NCI-H69 (cell line): ENCODE data around the gene BRD1.
"Not testable (repeated sequence)": the region's sequence is repeated elsewhere in the genome, so short reads cannot be mapped to it uniquely, and the experiment has no call there.

ENCODE experiments used
- DNase-seq: peaks from one replicate; lab custom pipeline; 2025; lab: John Stamatoyannopoulos, UW

Gene BRD1

DNA sequence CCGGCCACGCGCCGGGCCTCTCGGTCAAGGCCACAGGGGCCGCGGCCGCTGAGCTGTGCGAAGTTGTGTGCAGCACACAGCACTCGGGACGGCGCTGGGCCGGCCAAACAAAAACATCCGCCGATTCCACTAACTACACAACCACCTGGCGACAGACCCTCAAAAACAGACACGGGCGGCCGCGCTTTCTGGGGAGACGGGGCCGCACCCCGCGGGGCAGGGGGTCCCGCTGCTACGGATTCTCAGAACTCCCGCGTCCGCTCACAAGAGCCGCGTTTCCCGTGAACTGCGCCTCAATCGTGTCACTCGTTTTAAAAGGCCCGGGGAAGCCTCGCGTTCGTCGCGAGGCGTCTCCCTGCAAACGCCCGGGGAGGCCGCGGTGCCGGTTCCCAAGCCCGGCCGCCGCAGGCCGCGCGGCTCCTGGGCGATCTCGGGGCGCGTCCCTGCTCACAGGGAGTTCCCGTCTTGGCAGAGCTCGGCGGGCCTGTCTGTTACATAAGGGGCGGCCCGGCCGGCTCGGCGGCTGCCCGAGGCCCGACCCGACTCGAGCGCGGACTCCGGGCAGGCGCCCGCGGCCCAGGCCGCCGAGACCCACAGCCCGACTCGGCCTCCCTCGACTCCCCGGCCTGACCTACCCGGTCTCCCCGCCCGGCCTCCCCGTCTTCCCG lies 936 bp downstream of the BRD1 start:
- DNase-seq: peak; percentile 66

DNA sequence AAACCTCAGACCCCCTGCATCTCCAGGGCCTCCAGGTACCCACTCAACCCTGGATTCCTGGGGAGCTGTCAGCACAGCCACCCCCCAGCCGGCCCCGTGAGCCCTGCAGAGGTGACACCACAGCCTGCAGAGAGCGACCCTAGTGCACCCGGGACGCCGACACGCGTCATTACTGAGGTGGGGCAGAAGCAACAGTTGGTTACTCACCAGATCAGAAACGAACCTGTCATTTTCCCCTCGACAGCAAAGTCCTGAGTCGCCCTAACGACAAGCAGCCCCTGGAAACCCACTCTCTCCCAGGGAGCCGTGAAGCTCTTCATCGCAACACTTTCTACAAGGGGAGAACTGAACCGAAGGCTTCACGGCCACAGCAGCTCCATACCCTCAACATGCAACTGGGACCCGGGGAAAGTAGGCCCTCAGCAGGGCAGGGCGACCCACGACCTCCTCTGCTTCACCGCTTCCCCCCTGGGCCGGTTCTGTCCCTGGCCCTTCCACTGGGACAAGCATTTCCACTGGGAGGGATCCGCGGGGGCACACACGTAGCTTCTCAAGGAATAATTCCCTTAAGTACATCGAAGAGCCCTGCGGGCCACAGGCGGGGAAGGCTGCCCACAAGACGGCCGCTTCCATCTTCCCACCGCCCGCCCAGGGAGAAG lies 1.6 kb downstream of the BRD1 start:
- DNase-seq: peak; percentile 32

DNA sequence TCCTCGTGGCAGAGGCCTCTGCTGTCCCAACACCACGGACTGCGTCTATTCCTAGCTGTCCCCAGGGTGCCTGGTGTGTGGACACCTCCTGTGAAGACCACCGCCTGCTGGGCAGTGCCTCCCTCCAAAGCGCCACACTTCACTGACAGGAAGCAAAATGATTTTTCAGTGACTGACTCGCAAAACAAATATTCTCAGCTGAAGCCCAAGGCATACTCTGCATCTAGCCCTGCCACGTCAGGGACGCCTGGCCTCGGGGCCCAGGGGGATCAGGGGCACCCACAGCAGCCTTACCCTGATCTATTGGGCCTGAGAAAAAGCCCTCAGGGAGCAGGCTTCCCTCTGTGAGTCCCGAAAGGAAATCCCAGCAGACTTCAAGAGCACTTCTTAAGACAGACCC lies 2.2 kb downstream of the BRD1 start:
- peak; percentile 17 for DNase-seq

DNA sequence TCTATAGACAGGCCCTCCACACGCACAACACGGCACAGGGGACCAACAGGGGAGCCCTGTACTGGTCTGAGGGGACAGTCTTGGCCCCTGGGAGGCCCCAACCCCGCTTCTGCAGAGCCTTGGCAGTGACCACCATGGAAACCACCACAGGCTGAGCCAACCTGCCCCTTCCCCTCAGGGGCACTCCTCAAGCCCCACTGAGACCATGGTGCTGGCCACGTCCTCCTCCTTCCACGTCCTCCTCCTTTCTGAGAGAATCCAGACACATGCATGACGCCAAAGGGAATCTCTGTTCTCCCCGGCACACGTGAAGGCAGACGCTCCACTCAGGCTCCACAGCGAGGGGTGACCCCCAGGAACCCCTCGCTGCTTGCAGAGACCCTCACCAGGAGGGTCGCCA lies 2.7 kb downstream of the BRD1 start:
- no peak for DNase-seq

DNA sequence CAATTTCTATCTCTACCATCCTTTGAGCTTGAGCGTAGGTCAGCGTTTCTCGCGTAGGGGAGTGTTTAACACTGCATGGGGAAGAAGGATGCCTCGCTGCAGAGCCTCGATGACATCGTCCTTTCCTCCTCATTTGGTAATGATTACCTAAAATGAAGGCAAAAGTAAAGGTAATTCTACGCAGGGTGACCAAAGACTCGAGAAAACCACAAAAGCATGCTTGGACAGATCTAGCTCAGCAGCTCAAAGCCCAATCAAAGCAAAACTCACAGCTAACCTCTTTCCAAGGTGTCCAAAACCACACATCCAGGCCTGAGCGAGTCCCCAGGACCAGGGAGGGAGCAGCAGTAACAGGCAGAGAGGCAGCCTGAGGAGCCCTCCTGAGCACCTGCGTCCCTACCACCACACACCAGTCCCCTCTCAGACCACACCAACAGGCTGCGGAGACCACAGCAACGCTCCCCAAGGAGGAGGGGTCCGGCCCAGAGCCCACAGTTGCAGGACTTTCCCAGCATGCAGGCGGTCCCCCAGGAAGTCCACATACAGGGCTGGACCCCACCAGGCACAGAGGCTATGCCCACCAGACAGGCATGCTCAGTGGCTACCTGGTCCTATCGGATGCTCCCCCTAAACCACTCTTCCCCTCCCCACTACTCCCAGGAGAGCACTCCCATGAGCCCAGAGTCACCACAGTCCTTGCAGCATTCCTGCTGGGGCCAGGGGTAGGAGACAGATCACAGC lies 3.3 kb downstream of the BRD1 start:
- no peak for DNase-seq

DNA sequence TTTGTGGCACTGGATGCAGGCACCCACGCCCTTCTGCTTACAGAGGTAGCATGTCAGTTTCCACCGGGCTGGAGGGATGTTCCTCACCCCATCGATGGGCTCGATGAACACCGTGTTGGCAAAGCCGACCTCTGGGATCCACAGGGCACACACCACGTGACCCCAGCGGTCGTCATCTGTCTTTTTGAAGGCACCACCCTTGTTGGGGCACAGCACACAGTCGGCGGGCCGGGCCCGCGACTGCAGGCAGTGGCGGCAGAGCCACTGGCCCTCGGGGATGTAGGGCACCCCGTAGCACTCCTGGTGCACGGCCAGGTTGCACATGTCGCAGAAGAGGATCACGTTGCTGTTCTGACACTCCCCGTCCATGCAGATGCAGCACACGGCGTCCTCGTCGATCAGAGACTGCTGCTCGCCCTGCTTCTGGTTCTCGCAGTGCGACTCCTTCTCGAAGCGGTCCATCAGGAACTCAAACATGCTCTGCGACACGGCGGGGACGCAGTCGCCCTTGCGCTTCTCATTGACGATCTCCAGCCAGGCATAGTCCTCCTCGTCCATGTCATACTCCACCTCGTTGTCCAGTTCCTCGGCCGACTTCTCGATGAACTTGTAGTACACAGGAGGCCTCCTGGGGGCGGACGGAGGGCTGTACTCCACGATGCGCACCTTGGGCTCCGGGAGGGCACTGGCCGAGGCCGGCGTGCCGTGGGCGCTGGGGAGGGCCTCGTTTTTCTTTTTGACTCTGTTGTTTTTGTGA lies 4.2 kb downstream of the BRD1 start:
- no peak for DNase-seq

DNA sequence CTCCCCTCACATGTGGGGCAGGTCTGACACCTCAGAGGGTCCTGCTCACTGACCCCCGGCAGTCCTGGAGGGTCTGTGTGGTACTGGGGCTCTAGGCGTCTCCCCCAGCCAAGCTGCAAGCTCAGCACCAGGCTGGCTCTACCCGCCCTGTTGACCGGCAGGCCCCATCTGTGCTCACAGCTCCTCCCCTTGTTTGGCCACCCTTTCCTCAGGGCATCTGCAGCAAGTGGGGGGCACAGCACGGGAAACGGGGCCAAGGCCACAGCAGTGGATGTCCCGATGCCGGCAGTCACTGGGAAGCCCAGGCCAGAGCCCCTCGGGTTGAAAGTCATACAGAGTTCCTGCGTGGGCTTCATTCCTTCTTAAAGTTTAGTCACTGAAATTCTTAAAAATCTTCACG lies 5.9 kb downstream of the BRD1 start:
- DNase-seq: not testable (repeated sequence)

DNA sequence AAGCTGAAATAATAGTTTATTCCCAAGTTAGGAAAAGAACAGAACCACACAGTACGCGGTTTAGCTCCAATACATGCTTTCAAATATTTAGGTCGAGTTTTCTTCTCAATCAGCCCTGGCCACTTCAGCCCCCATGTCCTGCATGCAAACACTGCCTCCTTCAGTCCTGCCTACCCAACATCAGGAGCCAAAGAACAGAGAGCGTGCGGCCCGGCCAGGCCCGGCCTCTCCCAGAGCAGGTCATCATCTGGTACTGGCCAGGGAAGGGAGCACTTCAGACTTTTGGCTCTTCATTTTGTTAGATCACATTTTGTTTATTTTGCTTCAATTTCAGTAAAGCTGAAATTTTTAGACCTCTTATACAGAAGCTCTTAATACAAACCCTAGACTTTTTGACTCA lies 6.7 kb downstream of the BRD1 start:
- DNase-seq: no peak

DNA sequence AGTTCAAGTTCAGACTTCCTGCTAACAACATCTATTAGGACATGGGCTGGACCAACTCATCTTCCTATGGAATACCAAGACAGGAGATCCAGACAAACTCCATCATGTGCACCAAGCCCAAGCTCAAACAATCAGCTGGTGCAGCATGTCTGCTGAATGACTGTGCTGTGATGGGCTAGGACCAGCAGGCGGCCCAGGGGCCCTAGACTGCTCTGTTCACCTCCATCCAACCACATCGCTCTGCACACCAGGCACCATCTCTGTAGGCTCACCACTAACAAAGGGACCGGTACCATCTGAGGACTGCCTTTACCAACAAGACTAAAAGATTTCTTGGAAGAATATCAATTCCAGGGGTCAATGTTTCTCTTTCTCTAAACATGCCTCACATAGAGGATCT lies 10.3 kb downstream of the BRD1 start:
- no peak for DNase-seq

DNA sequence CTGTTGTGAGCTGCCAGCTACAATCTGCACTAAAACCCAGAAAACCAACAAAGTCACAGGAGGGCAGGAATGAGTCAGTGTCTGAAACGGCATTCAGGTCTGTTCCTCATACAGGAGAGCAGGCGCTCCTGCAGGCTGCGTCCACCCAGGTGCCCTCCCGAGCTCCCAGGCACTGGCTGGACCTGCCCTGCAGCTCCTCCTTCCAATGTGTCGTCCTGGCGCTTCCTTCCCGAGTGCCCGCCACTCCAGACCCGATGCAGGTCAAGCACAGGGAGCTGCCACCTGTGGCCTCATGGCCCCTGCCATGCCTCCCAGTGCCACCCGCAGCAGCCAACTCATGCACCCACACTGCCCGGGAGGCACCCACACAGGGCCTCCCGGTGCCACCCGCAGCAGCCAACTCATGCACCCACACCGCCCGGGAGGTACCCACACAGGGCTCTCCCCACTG lies 12.0 kb downstream of the BRD1 start:
- DNase-seq: no peak

DNA sequence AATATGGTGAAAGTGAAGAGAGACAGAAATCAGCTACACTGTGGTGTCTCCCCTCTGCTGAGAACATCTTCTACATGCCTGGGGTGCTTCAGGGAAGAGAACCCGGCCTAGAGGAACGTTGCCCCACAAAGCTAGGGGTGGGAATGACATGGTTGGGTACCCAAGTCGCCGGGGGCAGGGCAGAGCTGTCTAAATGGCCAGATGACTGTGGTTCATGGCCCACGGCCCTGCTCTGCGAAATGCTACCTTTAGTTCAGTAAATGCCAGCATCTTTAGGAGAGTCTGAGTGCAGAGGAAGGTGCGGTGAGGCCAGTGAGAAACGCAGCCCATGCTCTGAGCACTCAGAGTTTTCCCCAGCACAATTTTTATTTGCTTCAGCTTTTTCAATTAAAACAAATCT lies 12.8 kb downstream of the BRD1 start:
- DNase-seq: no peak

DNA sequence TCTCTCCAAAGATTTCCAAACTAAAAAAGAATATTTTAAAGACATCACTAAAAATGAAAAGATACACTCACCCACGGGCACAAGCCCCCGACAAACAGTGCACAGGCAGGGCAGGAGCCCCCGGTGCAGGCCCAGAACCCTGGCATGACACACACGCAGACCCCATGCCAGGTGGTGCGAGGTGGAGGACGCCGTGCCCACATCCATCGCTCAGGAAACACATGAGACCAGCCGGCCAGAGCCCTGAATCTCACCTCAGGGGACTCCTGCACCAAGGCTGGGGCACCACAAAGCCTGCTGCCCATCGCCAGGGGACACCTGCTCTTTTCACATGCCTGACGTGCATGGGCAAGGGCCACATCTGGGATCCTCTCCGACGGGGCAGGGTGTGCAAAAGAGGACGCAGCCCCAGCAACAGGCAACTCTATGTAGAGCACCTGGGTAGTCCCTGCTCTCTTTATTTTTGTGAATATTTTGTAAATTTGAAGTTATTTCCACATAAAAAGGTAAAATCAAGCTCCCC lies 13.4 kb downstream of the BRD1 start:
- DNase-seq: no peak

DNA sequence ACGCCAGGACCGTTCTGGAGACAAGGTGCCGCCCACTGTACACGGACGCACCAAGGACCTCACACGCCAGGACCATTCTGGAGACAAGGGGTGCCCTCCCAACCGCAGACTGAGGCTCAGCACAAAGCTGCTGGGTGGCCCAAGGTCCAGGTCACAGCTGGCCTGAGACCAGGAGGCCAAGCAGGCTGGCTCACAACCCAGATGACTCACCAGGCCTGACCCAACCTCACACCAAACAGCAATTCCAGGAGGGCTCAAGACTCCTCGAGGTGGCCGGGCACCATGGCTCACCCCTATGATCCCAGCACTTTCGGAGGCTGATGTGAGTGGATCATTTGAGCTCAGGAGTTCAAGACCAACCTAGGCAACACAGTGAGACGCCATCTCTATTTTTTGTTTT lies 14.8 kb downstream of the BRD1 start:
- DNase-seq: no peak

DNA sequence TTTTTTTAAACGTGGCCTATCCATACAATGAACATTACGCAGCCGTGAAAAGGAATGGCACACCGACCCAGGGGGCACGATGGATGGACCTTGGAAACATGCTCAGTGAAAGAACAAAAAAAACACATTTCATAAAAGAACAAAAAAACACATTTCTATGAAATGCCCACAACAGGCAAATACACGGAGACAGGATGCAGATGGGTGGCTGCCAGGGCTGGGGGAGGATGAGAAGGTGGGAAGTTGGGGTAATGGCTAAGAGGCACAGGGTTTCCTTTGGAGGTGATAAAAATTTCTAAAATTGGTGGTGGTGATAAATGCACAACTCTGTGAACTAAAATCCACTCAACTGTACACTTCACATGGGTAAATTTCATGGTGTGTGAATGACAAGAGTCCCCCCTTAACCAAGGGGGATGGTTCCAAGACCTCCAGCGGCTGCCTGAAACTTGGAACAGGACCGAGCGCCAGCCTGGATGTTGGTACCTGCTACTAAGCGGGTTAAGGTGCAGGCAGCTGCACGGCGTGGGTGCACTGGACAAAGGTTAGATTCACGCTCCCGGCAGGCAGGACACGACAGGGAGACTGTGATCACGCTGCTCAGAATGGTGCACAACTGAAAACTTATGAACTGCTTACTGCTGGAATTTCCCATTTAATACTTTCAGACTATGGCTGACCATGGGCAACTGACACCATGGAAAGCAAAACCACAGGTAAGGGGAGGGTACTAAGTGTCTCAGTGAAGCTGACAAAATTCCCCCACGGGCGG lies 16.5 kb downstream of the BRD1 start:
- no peak for DNase-seq

DNA sequence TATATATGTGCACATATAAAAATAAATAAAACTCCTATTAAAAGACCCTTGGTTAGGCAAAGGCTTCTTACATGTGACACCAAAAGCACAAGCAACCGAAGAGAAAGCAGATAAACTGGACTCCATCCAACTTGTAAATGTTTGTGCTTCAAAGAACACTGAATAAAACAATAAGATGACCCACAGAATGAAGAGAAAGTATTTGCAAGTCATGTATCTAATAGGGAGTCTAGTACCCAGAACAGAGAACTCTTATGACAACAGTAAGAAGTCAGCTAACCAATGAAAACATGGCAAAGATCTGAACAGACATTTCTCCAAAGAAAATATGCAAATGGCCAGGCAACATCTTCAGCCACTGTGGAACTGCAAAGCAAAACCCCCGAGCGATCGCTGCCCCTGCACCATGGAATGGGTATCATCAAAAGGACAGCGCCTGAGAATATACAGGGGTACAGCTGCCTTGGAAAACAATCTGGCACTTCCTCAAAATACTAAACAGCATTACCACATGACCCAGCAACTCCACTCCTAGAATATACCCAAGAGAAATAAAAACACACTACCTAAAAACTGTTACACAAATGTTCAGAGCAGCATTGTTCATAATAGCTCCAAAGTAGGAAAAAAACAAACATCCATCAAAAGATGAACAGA lies 17.2 kb downstream of the BRD1 start:
- DNase-seq: no peak

DNA sequence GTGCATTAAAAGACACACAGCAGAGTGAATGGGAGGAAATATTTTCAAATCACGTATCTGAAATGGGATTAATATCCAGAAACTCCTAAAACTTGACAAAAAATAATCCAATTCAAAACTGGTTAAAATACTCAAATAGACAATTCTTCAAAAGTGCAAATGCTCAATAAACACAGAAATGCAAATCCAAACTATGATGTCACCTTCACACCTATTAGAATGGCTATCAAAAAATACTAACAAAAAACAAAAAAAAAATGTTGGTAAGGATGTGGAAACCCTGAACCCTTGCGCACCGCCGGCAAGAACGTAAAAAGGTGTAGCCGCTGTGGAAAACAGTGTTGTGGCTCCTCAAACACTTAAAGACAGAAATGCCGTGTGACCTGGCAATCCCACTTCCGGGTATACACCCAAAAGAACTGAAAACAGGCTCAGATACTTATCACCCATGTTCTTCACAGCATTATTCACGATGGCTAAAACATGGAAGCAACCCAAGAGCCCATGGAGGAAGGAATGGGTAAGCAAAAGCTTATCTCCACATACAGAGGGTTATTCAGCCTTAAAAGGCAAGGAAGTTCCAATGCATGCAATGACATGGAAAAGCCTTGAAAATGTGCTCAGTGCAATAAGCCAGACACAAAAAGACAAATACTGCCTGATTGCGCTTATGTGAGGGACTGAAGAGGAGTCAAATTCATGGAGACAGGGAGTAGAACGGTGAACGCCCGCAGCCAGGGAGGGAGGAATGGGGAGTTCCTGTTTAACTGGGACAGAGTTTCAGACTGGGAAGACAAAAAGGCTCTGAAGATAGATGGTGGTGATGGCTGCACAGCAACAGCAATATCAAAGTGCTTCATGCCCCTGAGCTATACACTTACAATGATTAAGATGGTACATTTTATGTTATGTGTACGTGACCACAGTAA lies 19.6 kb downstream of the BRD1 start:
- no peak for DNase-seq

DNA sequence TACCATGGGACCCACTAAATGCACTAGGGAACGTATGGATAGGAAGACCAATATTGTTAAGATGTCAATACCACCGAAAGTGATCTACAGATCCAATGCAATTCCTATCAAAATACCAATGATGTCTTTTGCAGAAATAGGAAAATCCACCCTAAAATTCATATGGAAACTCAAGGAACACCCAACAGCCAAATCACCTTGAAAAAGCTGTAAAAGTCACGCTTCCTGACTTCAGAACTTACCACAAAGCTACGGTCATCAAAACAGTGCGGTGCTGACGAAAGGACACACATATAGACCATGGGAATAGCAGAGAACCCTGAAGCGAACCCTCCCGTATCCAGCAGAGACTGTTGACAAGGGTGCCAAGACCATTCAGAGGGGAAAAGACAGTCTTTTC lies 20.5 kb downstream of the BRD1 start:
- no peak for DNase-seq

DNA sequence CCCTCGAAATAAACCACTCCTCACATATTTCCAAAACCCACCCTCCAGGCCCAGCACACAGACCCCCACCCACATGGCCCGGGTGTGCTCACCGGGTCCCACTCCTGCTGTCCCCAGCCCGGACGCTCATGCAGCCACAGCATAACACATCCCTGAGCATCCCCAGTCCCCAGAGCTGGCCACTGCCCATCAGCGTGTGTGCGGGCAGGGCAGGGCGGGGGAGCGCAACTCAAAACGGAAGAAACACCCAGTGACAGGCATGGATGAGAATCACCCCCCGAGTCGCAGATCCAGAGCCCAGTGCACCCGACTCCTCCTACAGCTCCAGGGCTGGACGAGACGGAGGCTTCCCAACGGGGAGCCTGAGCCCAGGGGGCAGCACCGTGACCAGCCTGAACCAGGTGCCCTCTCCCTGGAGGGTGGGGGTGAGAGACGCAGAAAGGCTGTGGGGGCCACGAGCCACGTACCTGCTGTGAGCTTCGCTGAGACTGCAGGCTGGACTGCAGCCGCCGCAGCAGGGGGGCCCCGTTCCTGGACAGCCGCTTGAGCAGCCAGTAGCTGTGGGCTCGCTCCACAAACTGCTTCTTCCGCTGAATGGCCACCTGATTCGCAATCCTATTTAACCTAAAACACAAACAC lies 23.8 kb downstream of the BRD1 start:
- no peak for DNase-seq

DNA sequence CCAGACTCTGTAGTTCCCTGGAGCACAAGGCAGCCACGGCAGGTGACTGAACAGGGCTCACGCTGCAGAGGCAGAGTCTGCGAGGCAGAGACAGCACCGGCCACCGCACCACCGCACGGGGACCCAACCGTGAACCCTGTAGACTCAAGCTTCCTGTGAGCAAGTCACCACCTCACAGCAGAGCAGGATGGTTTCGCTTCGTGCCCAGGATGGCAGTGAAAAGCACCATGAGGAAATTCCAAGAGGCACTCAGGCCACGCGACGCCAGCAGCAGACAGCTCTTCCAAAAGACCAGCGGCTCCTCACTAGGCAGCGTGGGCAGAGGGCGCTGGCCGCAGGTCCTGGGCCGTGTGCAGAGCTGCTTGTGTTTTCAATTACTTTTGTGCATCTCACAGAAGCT lies 24.5 kb downstream of the BRD1 start:
- no peak for DNase-seq
